Esophagus squamous epithelium (tissue), 5 donors: ENCODE results near the gene MTOR. TPM values are rescaled to one million over a fixed set of nuclear protein-coding genes. Genes with fewer than 3 reads are reported as not detected.
A peak's percentile ranks its signal among the peaks of the same experiment; 100 is the strongest.

Experiments
- DNase-seq: peaks from one replicate; lab custom pipeline; 2025; lab: John Stamatoyannopoulos, UW
- H3K27ac ChIP-seq, 4 donors: fragments of 200-600 bp; sonication (generic); one replicate each; pipeline ENCODE4 v1.5.1; 2016 to 2019; ENCODE audit warnings: mild to moderate bottlenecking in 1 of 4
- H3K27me3 ChIP-seq, 4 donors: fragments of 200-600 bp; sonication (generic); 1 replicate in 3 of 4; 2 replicates in 1 of 4; pipeline versions ENCODE4 v1.5.1 to v1.6.0; 2017 to 2021; ENCODE audit warnings: antibody characterized with exemption in 1 of 4
- H3K36me3 ChIP-seq, 3 donors: fragments of 200-600 bp; sonication (generic); one replicate each; pipeline ENCODE4 v1.5.1; 2016 to 2019
- H3K4me1 ChIP-seq, 3 donors: fragments of 200-600 bp; sonication (generic); one replicate each; pipeline ENCODE4 v1.5.1; 2017 to 2019
- H3K4me3 ChIP-seq, 4 donors: fragments of 200-600 bp; sonication (generic); 1 replicate in 3 of 4; 2 replicates in 1 of 4; pipeline ENCODE4 v1.5.1; 2016 to 2019; ENCODE audit warnings: mild to moderate bottlenecking in 2 of 4, moderate library complexity in 1 of 4
- H3K9me3 ChIP-seq, 3 donors: fragments of 200-600 bp; sonication (generic); one replicate each; pipeline ENCODE4 v1.5.1; 2016 to 2019
- CTCF ChIP-seq, 6 experiments: fragments of 450-650 bp in 4 of 6; fragments of 200-600 bp in 2 of 6; sonication (generic) in 2 of 6; IDR thresholded peaks; one replicate each; pipeline ENCODE4 v1.5.1; 2016 to 2019; ENCODE audit warnings: antibody characterized with exemption in 6 of 6, mild to moderate bottlenecking in 4 of 6, moderate library complexity in 4 of 6
- POLR2A ChIP-seq, 4 donors: fragments of 450-650 bp; IDR thresholded peaks; one replicate each; pipeline ENCODE4 v1.6.1; 2017; ENCODE audit warnings: antibody characterized with exemption in 4 of 4, mild to moderate bottlenecking in 4 of 4, moderate library complexity in 3 of 4
- WGBS, 2 donors: methylation state at CpG; one replicate each; pipeline ENCODE4 v1.1.5; 2018; 5-methylcytosine and 5-hydroxymethylcytosine counted together
- intact Hi-C: fragments of 100-400 bp; cut with DNase I; formaldehyde crosslinking; loops from one replicate; pipeline ENCODE4 v1.15.0; 2022
- total RNA-seq, 4 donors: library from RNA; depleted of rRNA; stranded (reverse); fragments of >200 nt; gene quantifications; one replicate each; pipeline ENCODE4 v1.1.0, GENCODE V29; 2016
- donor health status: DM: yes; HTN: yes; CAD: no.

Gene MTOR
- total RNA-seq, 4 donors from 2014 or later, result 25.4 to 34.2 (median 30.1) TPM

- H3K9me3 ChIP-seq, result no peaks in the 10 kb centered on the region
- H3K27me3 ChIP-seq, result no peaks in the 10 kb centered on the region
- peaks cover 0 to 29% (median 10%) of the 10 kb centered on the region in 3 donors for H3K4me1 ChIP-seq
- peaks cover 0 to 57% (median 5%) of the 10 kb centered on the region in 3 donors for H3K36me3 ChIP-seq
- no peak for DNase-seq
- 27 to 28% methylated on average over 8 of the region's 8 CpGs for WGBS, 2 donors
- no peak overlapping the region for H3K4me3 ChIP-seq
- TF ChIP-seq POLR2A (IDR thresholded peaks at IDR 0.05) (no peak), CTCF (IDR thresholded peaks at IDR 0.05) (no peak)
- intact Hi-C loops, result no loop called here
- peak overlapping the region in 3 of 4 donors; percentile 45 to 57 (median 50) for H3K27ac ChIP-seq
Observed at GRCh38 chr1:11281518-11282331, 19.4 kb upstream of the MTOR start.

GRCh38 chr1:11280719-11281376 is 18.5 kb upstream of the MTOR start:
- no peak for DNase-seq
- peak overlapping the region in 3 of 4 donors; percentile 45 to 57 (median 50) for H3K27ac ChIP-seq
- TF ChIP-seq CTCF (IDR thresholded peaks at IDR 0.05), result no peak
- TF ChIP-seq POLR2A (IDR thresholded peaks at IDR 0.05), result no peak
- H3K4me1 ChIP-seq, result peaks cover 0 to 35% (median 17%) of the 10 kb centered on the region in 3 donors
- peaks cover 0 to 48% (median 2%) of the 10 kb centered on the region in 3 donors for H3K36me3 ChIP-seq
- H3K27me3 ChIP-seq, result no peaks in the 10 kb centered on the region
- no peak overlapping the region for H3K4me3 ChIP-seq
- WGBS, 2 donors, result 68 to 76% methylated on average over 4 of the region's 4 CpGs
- H3K9me3 ChIP-seq, result no peaks in the 10 kb centered on the region
- intact Hi-C loops, result no loop called here

- no peaks in the 10 kb centered on the region for H3K9me3 ChIP-seq
- intact Hi-C loops, result no loop called here
- WGBS, 2 donors, result 100% methylated on average over 1 of the region's 1 CpG
- TF ChIP-seq CTCF (IDR thresholded peaks at IDR 0.05), result no peak
- TF ChIP-seq POLR2A (IDR thresholded peaks at IDR 0.05), result no peak
- no peak overlapping the region for H3K4me3 ChIP-seq
- H3K27me3 ChIP-seq, result no peaks in the 10 kb centered on the region
- no peak for DNase-seq
- H3K27ac ChIP-seq, result no peak overlapping the region
- peaks cover 0 to 37% (median 0%) of the 10 kb centered on the region in 3 donors for H3K36me3 ChIP-seq
- H3K4me1 ChIP-seq, result peaks cover 10 to 47% (median 29%) of the 10 kb centered on the region in 3 donors
Observed at GRCh38 chr1:11279630-11280029, 17.3 kb upstream of the MTOR start.

GRCh38 chr1:11279152-11279551 is 16.8 kb upstream of the MTOR start:
- WGBS, 2 donors, result 80 to 90% methylated on average over 4 to 5 of the region's 5 CpGs
- H3K4me1 ChIP-seq, result peaks cover 13 to 52% (median 34%) of the 10 kb centered on the region in 3 donors
- intact Hi-C loops, result no loop called here
- no peaks in the 10 kb centered on the region for H3K27me3 ChIP-seq
- no peak for DNase-seq
- peaks cover 0 to 37% (median 0%) of the 10 kb centered on the region in 3 donors for H3K36me3 ChIP-seq
- no peaks in the 10 kb centered on the region for H3K9me3 ChIP-seq
- H3K27ac ChIP-seq, result no peak overlapping the region
- TF ChIP-seq POLR2A (IDR thresholded peaks at IDR 0.05) (no peak), CTCF (IDR thresholded peaks at IDR 0.05) (no peak)
- H3K4me3 ChIP-seq, result no peak overlapping the region
